Measurements from ENCODE around the gene RUVBL2.
"Not testable (repeated sequence)": the region's sequence is repeated elsewhere in the genome, so short reads cannot be mapped to it uniquely, and the experiment has no call there.

RUVBL2 gene

DNA sequence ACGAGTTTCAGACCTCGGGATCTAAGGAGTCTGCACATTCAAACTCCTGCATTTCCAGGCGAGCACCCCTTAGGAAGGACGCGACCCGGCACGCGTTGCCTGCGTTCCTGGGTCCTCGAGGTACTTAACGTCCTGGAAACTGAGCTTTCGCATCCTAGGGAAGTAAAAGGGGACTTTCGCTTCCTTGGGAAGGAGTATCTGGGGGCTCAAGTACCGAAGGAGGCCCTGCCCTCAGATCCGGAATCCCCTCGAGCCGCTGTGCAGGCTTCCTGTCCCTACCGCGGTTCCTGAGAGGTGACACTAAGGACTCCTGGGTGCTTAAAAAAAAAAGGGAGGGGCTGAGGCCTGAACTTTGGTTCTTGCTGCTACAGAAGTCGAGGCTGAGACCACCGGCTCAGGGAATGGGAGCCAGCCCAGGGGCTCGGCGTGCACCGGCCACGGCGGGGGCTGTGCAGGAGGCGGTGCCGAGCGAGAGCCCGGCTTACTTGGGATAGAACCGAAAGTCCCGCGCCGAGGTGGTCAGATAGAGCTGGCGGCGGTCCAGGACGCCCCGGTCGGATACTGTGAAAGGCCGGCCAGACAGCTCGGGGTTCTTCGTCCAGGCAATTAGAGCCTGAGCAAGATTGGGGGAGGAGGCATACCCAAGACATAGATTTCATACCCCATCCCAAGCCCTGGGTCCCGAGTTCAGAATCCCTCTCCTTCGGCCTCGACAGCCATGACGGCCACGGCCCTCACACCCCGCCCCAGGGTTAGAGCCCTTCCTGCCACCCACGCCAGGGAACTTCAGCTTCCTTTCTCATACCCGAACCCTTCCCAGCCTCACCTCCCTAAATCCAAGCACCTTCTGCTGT lies 24.9 kb downstream of the RUVBL2 start:
- DNase-seq (ENCODE audit: low read depth), result not testable (repeated sequence)

DNA sequence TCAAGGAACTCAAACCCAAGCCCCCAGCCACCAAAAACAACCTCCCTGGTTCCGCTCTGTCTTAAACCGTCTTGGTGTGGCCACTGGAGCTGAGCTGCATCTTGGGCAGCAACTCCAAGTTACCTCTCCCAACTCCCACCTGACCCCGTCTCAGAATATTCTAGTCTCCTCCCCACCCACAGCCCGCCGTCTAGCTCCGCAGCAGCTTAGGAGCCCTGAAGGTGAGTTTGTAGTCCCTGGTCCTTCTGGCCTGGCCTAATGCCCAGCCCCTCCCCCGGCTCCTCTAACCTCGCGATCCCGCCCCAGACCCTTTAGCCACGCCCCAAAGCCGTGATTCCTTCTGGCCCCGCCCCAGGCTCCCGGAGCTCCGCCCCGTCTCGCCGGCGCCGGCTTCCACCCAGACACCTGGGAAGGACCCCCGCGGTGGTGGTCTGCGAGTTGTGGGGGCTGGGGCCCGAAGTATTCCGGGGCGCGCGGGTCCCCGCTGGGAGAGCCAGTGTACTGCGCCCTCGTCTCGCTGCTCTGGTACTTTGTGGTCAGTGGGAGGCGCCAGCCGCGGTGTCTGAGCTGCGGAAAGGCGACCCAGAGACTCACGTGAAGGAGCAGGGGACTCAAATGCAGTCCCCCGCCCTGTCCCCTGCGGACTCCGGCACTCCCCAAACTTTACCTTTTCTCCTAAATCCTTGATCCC lies 25.7 kb downstream of the RUVBL2 start:
- DNase-seq (ENCODE audit: low read depth), result peak; percentile 19

DNA sequence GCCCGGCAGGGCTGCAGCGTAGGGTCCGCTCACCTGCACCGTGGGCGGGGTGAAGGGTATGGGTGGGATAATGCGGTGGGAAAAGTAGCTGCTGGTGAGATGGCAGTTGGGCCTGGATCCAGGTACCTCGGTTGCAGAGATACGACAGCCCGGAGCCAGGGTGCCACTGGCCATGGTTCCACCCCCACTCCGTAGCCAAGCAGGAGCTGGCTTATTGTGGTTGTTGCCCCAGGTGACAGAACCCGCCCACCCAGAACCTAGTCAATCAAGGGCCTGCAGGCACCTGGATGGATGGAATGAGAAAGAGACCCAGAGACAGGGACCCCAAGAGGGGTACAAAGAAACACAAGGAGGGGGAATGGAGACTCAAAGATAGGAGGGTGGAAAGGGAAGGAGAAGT lies 26.7 kb downstream of the RUVBL2 start:
- no peak for DNase-seq (ENCODE audit: low read depth)

DNA sequence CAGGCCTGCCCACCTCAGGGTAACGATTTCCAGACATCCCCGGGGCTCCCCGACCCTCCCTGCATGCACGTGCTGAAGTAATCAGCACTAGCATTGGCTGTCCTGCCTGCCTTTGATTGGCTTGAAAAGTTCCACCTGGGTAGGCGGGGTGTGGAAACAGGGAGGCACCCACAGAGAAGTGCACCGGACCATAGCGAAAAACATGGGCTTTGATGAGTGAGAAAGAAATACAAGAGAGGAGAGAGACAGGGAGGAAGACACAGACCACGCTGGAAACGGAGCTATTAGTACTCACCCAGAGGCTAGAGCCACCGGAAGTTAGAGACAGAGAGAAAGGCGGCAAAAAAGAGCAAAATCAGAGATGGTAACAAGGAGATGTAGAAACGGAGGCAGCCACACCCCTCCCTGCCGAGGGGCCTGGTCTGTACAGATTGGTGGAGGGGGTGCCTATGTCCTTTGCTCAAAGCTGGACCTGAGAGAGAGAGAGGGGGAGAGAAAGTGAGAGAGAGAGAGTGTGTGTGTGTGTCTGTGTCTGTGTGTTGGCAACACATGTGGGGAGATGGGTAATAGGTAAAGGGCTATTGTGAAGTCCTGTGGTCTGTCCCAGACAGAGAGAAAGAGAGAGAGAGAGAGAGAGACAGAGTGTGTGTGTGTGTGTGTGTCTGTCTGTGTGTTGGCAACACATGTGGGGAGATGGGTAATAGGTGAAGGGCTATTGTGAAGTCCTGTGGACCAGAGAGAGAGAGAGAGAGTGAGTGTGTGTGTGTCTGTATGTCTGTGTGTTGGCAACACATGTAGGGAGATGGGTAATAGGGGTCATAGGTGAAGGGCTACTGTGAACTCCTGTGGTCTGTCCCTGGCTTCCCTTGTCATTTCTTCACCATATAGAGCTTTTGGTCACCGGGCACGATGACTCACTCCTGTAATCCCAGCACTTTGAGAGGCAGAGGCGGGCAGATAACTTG lies 27.5 kb downstream of the RUVBL2 start:
- DNase-seq (ENCODE audit: low read depth), result no peak

DNA sequence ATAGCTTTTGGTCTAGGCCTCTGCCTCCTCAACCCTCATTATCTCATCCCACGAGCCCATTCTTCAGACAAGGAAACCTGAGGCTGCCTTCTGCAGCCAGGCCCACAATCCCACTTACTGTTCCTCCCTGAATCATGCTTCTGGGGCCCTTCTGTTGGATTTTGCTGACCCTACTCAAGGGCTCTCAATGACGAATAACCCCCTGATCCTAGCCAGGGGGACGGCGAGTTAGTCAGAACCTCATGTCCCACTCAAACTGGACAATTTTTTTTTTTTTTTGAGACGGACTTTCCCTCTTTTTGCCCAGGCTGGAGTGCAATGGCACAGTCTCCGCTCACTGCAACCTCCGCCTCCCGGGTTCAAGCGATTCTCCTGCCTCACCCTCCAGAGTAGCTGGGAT lies 28.4 kb downstream of the RUVBL2 start:
- no peak for DNase-seq (ENCODE audit: low read depth)

DNA sequence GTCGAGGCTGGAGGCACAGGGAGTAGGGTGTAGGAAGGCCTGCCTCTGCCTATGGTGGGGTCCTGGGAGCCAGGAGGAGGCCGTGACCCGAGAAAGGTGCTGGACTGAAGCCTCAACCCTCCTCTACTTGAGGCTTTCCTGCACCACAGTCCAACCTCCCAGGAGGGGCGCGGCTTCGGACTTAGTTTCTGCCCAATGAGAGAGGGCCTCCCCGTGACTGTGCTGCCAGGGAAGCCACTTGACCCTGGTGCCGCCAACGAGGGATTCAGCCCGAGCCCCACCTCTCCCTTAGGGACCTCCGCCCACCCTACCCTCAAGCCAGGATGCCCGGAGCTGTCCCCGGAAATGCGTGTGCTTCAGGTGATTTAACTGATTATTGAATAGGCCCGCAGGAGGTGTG lies 30.5 kb downstream of the RUVBL2 start, which contains the start of gene CGB3:
Gene CGB3, minus strand, starts transcription at position 101 of the 400 bp plus-strand sequence. CDS start 362 bp downstream, outside the sequence.
- DNase-seq (ENCODE audit: low read depth), result not testable (repeated sequence)

DNA sequence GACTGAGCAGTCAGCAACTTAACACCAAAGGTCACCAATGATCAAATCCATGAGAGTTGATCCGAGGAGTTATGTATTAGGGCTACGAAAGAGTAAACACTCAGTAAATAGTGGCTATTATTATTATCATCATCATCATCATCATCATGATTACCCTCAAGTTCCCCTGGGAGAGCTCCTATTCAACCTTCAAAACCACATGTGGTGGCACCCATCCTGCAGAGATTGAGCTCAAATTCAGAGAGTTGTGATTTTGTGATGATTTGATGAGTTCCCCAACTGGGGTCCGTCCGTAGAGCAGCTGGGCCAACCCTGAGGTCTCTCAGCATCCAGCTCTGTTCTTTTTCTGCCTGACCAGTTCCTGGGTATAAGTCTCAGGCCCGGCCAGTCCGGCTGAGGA lies 31.4 kb downstream of the RUVBL2 start:
- not testable (repeated sequence) for DNase-seq (ENCODE audit: low read depth)

DNA sequence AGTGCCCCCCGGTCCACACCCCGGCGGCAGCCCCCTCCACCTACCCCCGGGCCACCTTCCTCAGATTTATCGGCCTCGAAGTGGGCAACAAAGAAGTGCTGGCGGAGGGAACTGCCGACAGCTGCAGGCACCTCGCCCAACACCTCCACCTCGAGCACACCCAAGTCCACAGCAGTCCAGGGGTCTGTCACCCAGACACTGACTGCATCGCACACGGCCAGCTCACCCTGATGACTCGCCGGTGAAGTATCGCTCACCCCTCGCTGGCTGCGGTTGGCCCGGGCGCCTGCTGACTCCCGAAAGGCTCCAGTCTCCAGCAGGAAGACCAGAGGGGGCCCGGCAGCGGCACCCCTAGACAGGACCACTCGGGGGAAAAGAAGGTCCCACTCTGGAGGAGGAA lies 31.9 kb downstream of the RUVBL2 start:
- not testable (repeated sequence) for DNase-seq (ENCODE audit: low read depth)

DNA sequence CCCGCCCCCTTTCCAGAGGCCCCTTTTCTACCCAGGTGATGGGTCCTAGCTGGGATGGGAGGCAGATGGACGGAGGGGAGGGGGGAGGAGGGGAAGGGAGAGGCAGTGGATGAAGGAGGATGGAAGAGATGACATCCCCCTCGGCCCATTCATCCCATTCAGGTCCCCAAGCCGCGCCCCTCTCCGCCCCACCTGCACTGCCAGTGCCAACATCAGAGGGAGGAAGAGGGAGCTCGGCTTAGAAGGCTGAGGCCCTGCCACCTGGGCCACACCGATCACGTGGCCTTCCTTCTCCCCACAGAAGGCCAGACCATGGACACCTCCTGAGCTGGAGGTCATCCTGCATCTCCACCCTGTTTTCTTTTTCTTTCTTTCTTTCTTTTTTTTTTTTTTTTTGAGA lies 35.0 kb downstream of the RUVBL2 start:
- DNase-seq (ENCODE audit: low read depth), result not testable (repeated sequence)

DNA sequence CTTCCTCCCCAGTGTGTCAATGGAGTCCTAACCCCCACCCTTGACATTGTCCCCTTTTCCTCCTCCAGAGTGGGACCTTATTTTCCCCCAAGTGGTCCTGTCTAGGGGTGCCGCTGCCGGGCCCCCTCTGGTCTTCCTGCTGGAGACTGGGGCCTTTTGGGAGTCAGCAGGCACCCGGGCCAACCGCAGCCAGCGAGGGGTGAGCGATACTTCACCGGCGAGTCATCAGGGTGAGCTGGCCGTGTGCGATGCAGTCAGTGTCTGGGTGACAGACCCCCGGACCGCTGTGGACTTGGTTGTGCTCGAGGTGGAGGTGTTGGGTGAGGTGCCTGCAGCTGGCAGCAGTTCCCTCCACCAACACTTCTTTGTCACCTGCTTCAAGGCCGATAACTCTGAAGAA lies 36.1 kb downstream of the RUVBL2 start:
- not testable (repeated sequence) for DNase-seq (ENCODE audit: low read depth)

DNA sequence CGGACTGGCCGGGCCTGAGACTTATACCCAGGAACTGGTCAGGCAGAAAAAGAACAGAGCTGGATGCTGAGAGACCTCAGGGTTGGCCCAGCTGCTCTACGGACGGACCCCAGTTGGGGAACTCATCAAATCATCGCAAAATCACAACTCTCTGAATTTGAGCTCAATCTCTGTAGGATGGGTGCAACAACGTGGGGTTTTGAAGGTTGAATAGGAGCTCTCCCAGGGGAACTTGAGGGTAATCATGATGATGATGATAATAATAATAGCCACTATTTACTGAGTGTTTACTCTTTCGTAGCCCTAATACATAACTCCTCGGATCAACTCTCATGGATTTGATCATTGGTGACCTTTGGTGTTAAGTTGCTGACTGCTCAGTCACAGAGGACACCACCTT lies 36.6 kb downstream of the RUVBL2 start:
- not testable (repeated sequence) for DNase-seq (ENCODE audit: low read depth)

DNA sequence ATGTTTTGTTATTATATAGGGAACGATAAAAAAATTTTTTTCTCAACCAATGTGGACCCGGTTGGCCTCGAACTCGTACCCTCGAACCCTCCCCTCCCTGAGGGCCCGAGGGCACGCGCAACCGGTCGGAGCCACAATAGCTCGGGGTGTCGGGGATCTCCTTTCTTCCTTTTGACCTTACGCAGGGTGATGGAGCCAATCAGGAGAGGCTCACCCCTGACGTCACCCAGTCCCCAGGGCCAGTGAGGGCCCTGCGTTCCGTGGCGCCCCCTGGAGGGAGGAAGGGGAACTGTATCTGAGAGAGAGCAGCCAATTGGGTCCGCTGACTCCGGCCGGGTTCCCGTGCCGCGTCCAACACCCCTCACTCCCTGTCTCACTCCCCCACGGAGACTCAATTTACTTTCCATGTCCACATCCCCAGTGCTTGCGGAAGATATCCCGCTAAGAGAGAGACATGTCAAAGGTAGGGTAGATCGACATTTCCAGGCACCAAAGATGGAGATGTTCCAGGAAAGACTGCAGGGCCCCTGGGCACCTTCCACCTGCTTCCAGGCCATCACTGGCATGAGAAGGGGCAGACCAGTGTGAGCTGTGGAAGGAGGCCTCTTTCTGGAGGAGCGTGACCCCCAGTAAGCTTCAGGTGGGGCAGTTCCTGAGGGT lies 38.1 kb downstream of the RUVBL2 start, which contains the start of gene CGB2:
Gene CGB2, plus strand, starts transcription at position 249 of the 660 bp plus-strand sequence. Its CDS starts 206 bp downstream, at position 455.
- DNase-seq (ENCODE audit: low read depth), result peak; percentile 44

DNA sequence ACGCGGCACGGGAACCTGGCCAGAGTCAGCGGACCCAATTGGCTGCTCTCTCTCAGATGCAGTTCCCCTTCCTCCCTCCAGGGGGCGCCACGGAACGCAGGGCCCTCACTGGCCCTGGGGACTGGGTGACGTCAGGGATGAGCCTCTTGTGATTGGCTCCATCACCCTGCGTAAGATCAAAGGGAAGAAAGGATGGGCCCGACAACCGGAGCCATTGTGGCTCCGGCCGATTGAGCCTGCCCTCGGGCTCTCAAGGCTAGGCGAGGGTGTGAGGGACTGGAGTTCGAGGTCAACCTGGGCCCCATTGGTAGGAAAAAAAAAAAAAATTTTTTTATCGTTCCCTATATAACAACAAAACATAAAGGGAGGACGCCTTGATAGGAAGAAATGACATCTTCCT lies 43.1 kb downstream of the RUVBL2 start, which contains the start of gene CGB1:
Gene CGB1, minus strand, starts transcription at position 81 of the 400 bp plus-strand sequence. CDS start 184 bp downstream, outside the sequence.
- DNase-seq (ENCODE audit: low read depth), result not testable (repeated sequence)

DNA sequence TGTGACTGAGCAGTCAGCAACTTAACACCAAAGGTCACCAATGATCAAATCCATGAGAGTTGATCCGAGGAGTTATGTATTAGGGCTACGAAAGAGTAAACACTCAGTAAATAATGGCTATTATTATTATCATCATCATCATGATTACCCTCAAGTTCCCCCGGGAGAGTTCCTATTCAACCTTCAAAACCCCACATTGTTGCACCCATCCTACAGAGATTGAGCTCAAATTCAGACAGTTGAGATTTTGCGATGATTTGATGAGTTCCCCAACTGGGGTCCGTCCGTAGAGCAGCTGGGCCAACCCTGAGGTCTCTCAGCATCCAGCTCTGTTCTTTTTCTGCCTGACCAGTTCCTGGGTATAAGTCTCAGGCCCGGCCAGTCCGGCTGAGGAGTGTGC lies 44.4 kb downstream of the RUVBL2 start:
- DNase-seq (ENCODE audit: low read depth), result not testable (repeated sequence)

DNA sequence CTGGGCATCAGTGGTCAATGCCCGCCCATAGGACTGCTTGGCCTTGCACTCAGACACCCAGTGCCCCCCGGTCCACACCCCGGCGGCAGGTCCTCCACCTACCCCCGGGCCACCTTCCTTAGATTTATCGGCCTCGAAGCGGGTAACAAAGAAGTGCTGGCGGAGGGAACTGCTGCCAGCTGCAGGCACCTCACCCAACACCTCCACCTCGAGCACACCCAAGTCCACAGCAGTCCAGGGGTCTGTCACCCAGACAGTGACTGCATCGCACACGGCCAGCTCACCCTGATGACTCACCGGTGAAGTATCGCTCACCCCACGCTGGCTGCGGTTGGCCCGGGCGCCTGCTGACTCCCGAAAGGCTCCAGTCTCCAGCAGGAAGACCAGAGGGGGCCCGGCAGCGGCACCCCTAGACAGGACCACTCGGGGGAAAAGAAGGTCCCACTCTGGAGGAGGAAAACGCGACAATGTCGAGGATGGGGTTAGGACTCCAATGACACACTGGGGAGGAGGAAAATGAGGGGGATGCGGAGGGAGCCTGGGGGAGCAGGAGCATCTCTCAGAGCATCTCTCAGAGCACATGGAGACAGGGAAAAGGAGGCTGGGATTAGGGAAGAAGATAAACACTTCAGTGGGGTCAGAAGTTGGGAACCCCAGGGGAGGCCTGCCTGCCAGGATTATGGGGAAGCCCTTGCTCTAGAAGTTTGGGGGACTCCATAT lies 45.0 kb downstream of the RUVBL2 start:
- not testable (repeated sequence) for DNase-seq (ENCODE audit: low read depth)

DNA sequence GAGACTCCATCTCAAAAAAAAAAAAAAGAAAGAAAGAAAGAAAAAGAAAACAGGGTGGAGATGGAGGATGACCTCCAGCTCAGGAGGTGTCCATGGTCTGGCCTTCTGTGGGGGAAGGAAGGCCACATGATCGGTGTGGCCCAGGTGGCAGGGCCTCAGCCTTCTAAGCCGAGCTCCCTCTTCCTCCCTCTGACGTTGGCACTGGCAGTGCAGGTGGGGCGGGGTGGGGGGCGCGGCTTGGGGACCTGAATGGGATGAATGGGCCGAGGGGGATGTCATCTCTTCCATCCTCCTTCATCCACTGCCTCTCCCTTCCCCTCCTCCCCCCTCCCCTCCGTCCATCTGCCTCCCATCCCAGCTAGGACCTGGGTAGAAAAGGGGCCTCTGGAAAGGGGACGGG lies 46.0 kb downstream of the RUVBL2 start:
- DNase-seq (ENCODE audit: low read depth), result not testable (repeated sequence)

DNA sequence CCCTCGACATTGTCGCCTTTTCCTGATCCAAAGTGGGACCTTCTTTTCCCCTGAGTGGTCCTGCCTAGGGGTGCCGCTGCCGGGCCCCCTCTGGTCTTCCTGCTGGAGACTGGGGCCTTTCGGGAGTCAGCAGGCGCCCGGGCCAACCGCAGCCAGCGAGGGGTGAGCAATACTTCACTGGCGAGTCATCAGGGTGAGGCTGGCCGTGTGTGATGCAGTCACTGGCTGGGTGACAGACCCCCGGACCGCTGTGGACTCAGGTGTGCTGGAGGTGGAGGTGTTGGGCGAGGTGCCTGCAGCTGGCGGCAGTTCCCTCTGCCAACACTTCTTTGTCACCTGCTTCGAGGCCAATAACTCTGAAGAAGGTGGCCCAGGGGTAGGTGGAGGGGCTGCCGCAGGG lies 48.5 kb downstream of the RUVBL2 start:
- no peak for DNase-seq (ENCODE audit: low read depth)

DNA sequence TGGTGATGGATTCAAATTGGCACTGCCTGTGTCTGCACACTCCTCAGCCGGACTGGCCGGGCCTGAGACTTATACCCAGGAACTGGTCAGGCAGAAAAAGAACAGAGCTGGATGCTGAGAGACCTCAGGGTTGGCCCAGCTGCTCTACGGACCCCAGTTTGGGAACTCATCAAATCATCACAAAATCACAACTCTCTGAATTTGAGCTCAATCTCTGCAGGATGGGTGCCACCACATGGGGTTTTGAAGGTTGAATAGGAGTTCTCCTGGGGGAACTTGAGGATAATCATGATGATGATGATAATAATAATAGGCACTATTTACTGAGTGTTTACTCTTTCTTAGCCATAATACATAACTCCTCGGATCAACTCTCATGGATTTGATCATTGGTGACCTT lies 49.0 kb downstream of the RUVBL2 start:
- not testable (repeated sequence) for DNase-seq (ENCODE audit: low read depth)

DNA sequence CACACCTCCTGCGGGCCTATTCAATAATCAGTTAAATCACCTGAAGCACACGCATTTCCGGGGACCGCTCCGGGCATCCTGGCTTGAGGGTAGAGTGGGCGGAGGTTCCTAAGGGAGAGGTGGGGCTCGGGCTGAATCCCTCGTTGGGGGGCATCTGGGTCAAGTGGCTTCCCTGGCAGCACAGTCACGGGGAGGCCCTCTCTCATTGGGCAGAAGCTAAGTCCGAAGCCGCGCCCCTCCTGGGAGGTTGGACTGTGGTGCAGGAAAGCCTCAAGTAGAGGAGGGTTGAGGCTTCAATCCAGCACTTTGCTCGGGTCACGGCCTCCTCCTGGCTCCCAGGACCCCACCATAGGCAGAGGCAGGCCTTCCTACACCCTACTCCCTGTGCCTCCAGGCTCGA lies 49.9 kb downstream of the RUVBL2 start, which contains the start of gene CGB5:
Gene CGB5, plus strand, starts transcription at position 301 of the 400 bp plus-strand sequence. CDS start 362 bp downstream, outside the sequence.
- DNase-seq (ENCODE audit: low read depth), result not testable (repeated sequence)

DNA sequence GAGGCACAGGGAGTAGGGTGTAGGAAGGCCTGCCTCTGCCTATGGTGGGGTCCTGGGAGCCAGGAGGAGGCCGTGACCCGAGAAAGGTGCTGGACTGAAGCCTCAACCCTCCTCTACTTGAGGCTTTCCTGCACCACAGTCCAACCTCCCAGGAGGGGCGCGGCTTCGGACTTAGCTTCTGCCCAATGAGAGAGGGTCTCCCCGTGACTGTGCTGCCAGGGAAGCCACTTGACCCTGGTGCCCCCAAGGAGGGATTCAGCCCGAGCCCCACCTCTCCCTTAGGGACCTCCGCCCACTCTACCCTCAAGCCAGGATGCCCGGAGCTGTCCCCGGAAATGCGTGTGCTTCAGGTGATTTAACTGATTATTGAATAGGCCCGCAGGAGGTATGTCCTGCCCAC lies 55.3 kb downstream of the RUVBL2 start, which contains the start of gene CGB8:
Gene CGB8, minus strand, starts transcription at position 101 of the 400 bp plus-strand sequence. CDS start 372 bp downstream, outside the sequence.
- not testable (repeated sequence) for DNase-seq (ENCODE audit: low read depth)

All from activated gamma-delta T cell treated with anti-CD3 and anti-CD28 coated beads, Interleukin-2, amount 50 U/mL, for 16 hours (primary cell).